Nephron progenitor cell (in vitro differentiated cells): ENCODE measurements around the gene XRCC1.

Experiments used
- DNase-seq: peaks from one replicate; pipeline ENCODE4 v3.0.0; 2021
- H3K27ac Mint-ChIP-seq: 2 replicates; pipeline ENCODE4 v1.8.0; 2021; ENCODE audit warnings: mild to moderate bottlenecking, moderate library complexity, mixed read lengths
- H3K27me3 Mint-ChIP-seq: 2 replicates; pipeline ENCODE4 v1.8.0; 2021; ENCODE audit warnings: mild to moderate bottlenecking, low read depth, mixed read lengths; ENCODE audit not compliant: poor library complexity
- H3K36me3 Mint-ChIP-seq: 2 replicates; pipeline ENCODE4 v1.8.0; 2021; ENCODE audit warnings: low read depth, mixed read lengths
- H3K4me1 Mint-ChIP-seq: 2 replicates; pipeline ENCODE4 v1.8.0; 2021; ENCODE audit warnings: mixed read lengths
- H3K4me3 Mint-ChIP-seq: 2 replicates; pipeline ENCODE4 v1.8.0; 2021; ENCODE audit warnings: mild to moderate bottlenecking, moderate library complexity, mixed read lengths
- H3K9me3 Mint-ChIP-seq: 2 replicates; pipeline ENCODE4 v1.8.0; 2021; ENCODE audit warnings: mild to moderate bottlenecking, moderate library complexity, mixed read lengths
- TF ChIP-seq, protein P1 (sequence below): fragments of 200-600 bp; sonication (generic); IDR thresholded peaks from 2 replicates; pipeline ENCODE4 v1.5.0; 2021; ENCODE audit warnings: antibody characterized with exemption

Gene XRCC1

DNA sequence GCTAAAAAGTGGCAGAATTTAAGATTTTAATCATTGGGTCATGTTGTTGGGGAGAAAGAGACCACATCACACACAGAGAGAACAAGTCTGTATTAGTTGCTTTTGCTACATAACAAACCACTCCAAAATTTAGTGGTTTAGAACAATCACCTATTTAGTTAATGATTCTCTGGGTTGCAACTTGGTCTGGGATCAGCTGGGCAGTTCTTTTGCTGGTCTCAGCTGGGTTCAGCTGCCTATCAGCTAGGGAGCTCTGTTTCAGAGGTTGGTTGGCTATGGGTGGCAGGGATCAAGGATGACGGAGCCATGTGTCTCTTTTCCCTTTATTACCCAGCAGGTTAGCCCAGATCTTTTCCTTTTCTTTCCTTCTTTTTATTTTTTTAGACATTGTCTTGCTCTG, 9.2 kb upstream of the XRCC1 start:
- TF ChIP-seq, protein P1, sequence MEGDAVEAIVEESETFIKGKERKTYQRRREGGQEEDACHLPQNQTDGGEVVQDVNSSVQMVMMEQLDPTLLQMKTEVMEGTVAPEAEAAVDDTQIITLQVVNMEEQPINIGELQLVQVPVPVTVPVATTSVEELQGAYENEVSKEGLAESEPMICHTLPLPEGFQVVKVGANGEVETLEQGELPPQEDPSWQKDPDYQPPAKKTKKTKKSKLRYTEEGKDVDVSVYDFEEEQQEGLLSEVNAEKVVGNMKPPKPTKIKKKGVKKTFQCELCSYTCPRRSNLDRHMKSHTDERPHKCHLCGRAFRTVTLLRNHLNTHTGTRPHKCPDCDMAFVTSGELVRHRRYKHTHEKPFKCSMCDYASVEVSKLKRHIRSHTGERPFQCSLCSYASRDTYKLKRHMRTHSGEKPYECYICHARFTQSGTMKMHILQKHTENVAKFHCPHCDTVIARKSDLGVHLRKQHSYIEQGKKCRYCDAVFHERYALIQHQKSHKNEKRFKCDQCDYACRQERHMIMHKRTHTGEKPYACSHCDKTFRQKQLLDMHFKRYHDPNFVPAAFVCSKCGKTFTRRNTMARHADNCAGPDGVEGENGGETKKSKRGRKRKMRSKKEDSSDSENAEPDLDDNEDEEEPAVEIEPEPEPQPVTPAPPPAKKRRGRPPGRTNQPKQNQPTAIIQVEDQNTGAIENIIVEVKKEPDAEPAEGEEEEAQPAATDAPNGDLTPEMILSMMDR: no peak
- Mint-ChIP-seq H3K27ac (peak overlapping the region; percentile 77), H3K4me3 (no peak overlapping the region), H3K27me3 (peaks cover 3% of the 10 kb centered on the region), H3K36me3 (peaks cover 38% of the 10 kb centered on the region), H3K4me1 (peaks cover 32% of the 10 kb centered on the region), H3K9me3 (no peaks in the 10 kb centered on the region)
- DNase-seq: no peak

GRCh38 chr19:43582495-43582894, 7.2 kb upstream of the XRCC1 start:
- no peak for DNase-seq
- Mint-ChIP-seq H3K4me1 (peaks cover 42% of the 10 kb centered on the region), H3K36me3 (peaks cover 29% of the 10 kb centered on the region), H3K27ac (no peak overlapping the region), H3K9me3 (no peaks in the 10 kb centered on the region), H3K27me3 (peaks cover 3% of the 10 kb centered on the region), H3K4me3 (no peak overlapping the region)
- TF ChIP-seq, protein P1: no peak

- peaks cover 22% of the 10 kb centered on the region for H3K36me3 Mint-ChIP-seq
- DNase-seq: no peak
- H3K4me1 Mint-ChIP-seq: peaks cover 51% of the 10 kb centered on the region
- peaks cover 3% of the 10 kb centered on the region for H3K27me3 Mint-ChIP-seq
- no peak overlapping the region for H3K27ac Mint-ChIP-seq
- TF ChIP-seq, protein P1: no peak
- no peaks in the 10 kb centered on the region for H3K9me3 Mint-ChIP-seq
- H3K4me3 Mint-ChIP-seq: peak overlapping the region; percentile 89
These were observed 6.1 kb upstream of the XRCC1 start for GRCh38 chr19:43581467-43581866.

GRCh38 chr19:43578787-43579186, 3.5 kb upstream of the XRCC1 start:
- no peak for DNase-seq
- peaks cover 70% of the 10 kb centered on the region for H3K4me1 Mint-ChIP-seq
- TF ChIP-seq, protein P1: no peak
- H3K36me3 Mint-ChIP-seq: no peaks in the 10 kb centered on the region
- no peaks in the 10 kb centered on the region for H3K27me3 Mint-ChIP-seq
- peak overlapping the region; percentile 89 for H3K4me3 Mint-ChIP-seq
- H3K27ac Mint-ChIP-seq: peak overlapping the region; percentile 62
- H3K9me3 Mint-ChIP-seq: no peaks in the 10 kb centered on the region

- H3K36me3 Mint-ChIP-seq: peaks cover 10% of the 10 kb centered on the region
- TF ChIP-seq, protein P1: no peak
- peaks cover 64% of the 10 kb centered on the region for H3K4me1 Mint-ChIP-seq
These were observed 890 bp upstream of the XRCC1 start for GRCh38 chr19:43575955-43576878.

More at GRCh38 chr19:43575955-43576878, 890 bp upstream of the XRCC1 start:
- no peaks in the 10 kb centered on the region for H3K27me3 Mint-ChIP-seq
- no peak for DNase-seq
- H3K9me3 Mint-ChIP-seq: no peaks in the 10 kb centered on the region
- peak overlapping the region; percentile 52 for H3K4me3 Mint-ChIP-seq
- peak overlapping the region; percentile 85 for H3K27ac Mint-ChIP-seq
